ENCODE measurements around the gene KCNK4. TPM values are rescaled to one million over a fixed set of nuclear protein-coding genes. Genes with fewer than 3 reads are reported as not detected.
"Not testable (repeated sequence)": the region's sequence is repeated elsewhere in the genome, so short reads cannot be mapped to it uniquely, and the experiment has no call there.

The KCNK4 gene
- polyA plus RNA-seq, 1 experiment: not detected

DNA sequence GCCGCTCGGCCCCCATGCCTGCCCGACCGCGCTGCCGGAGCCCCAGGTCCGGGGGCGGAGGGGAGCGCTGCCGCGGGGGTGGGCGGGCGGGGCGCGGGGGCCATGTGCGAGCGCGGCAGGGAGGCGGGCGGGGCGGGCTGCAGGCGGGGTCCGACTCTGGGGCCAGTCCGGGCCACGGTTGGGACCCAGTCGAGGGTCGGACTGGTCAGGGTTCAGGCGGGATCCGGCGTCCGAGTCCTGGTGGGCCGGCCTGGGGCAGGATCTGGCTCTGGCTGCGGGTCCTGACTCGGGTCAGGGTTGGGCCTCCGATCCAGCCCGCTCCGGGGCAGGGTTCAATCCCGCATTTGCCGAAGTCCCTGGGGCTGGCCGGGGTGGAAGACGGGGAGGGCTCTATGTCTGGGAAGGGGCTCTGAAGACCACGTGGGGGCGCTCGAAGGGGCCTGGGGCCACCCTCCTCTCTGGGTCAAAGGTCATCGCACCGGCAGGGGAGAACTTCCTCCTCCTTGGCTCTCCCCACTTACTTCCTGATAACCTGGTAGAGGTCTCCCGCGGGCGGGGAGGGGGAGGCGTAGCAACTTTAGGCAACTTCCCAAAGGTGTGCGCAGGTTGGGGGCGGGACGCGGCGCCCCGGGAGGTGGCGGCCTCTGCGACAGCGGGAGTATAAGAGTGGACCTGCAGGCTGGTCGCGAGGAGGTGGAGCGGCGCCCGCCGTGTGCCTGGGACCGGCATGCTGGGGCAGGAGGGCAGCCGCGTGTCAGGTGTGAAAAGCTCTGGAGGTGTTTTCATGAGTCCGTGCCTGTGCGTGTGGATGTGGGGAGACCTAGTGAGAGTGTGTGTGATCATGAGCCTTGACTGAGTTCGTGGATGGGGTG is 14.8 kb downstream of the KCNK4 start:
- H3K4me3 ChIP-seq (ENCODE audit: low read depth, low read length): peak overlapping the region; percentile 82
- POLR2A ChIA-PET: interaction anchor here (0.6 kb wide), 1 partner anchor 388 kb away, joined by 4 read pairs; no protein-coding TSS in a partner anchor
- DNase-seq (ENCODE audit: low read depth): no peak
- TF ChIP-seq, protein P1, sequence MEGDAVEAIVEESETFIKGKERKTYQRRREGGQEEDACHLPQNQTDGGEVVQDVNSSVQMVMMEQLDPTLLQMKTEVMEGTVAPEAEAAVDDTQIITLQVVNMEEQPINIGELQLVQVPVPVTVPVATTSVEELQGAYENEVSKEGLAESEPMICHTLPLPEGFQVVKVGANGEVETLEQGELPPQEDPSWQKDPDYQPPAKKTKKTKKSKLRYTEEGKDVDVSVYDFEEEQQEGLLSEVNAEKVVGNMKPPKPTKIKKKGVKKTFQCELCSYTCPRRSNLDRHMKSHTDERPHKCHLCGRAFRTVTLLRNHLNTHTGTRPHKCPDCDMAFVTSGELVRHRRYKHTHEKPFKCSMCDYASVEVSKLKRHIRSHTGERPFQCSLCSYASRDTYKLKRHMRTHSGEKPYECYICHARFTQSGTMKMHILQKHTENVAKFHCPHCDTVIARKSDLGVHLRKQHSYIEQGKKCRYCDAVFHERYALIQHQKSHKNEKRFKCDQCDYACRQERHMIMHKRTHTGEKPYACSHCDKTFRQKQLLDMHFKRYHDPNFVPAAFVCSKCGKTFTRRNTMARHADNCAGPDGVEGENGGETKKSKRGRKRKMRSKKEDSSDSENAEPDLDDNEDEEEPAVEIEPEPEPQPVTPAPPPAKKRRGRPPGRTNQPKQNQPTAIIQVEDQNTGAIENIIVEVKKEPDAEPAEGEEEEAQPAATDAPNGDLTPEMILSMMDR (IDR thresholded peaks at IDR 0.05; ENCODE audit: insufficient read depth, low read depth, low read length): peak; percentile 34
- H3K36me3 ChIP-seq (ENCODE audit: control insufficient read depth, insufficient read depth, low read length): no peaks in the 10 kb centered on the region
- CTCF ChIA-PET: interaction anchor here (0.7 to 5.5 kb wide), 10 partner anchors 9 to 121 kb away, joined by 3 to 41 read pairs (median 4); partner anchors contain the start of genes PRDX5, STIP1 and TRMT112
- no peaks in the 10 kb centered on the region for H3K27me3 ChIP-seq (ENCODE audit: control insufficient read depth, insufficient read depth, low read length)

DNA sequence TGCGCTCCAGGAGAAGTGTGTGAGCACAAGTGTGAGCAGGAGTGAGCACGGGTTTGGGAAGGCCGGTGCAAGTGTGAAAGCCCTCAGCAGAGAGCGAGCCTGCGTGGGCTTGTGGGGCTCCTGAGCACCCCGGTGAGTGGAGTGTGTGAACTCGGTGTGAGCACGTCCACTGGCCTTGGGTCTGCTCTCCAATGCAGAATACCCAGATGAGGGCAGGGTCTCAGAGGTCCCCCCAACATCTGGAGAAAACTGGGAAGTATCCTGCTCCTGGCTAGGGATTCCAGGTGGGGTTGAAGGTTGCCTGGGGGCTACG is 15.4 kb downstream of the KCNK4 start:
- DNase-seq (ENCODE audit: low read depth): no peak
- POLR2A ChIA-PET: no interaction called here
- TF ChIP-seq, protein P1 (IDR thresholded peaks at IDR 0.05; ENCODE audit: insufficient read depth, low read depth, low read length): no peak
- peak overlapping the region; percentile 82 for H3K4me3 ChIP-seq (ENCODE audit: low read depth, low read length)
- H3K36me3 ChIP-seq (ENCODE audit: control insufficient read depth, insufficient read depth, low read length): no peaks in the 10 kb centered on the region
- no peaks in the 10 kb centered on the region for H3K27me3 ChIP-seq (ENCODE audit: control insufficient read depth, insufficient read depth, low read length)
- CTCF ChIA-PET: interaction anchor here (0.8 to 5.5 kb wide), 4 partner anchors 9 to 103 kb away, joined by 3 to 41 read pairs (median 4); partner anchors contain the start of genes PRDX5 and TRMT112

DNA sequence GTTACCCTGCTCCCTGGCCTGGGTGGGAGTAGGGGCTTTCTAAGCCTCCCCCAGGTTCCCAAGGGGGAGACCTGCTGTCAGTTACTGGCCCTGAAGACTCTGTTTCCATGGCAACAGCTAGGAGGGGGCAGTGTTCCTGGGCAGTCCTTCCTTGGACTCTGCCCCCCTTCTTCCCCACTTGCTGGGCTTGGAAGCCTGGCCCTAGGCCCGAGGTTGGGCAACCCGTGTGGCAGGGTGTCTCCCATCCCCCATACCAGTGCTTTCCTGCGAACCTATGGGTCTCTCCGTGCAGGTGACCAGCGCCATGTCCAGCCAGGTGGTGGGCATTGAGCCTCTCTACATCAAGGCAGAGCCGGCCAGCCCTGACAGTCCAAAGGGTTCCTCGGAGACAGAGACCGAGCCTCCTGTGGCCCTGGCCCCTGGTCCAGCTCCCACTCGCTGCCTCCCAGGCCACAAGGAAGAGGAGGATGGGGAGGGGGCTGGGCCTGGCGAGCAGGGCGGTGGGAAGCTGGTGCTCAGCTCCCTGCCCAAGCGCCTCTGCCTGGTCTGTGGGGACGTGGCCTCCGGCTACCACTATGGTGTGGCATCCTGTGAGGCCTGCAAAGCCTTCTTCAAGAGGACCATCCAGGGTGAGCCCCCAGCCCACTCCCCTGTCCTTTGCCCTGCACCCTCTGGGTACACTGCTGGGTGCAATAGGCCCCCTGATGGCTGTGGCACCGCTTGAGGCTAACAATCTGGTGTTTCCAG is 15.9 kb downstream of the KCNK4 start:
- Histone ChIP-seq H3K4me3 (ENCODE audit: low read depth, low read length) (no peak overlapping the region), H3K27me3 (ENCODE audit: control insufficient read depth, insufficient read depth, low read length) (no peaks in the 10 kb centered on the region), H3K36me3 (ENCODE audit: control insufficient read depth, insufficient read depth, low read length) (no peaks in the 10 kb centered on the region)
- TF ChIP-seq, protein P1 (IDR thresholded peaks at IDR 0.05; ENCODE audit: insufficient read depth, low read depth, low read length): no peak
- no peak for DNase-seq (ENCODE audit: low read depth)
- CTCF ChIA-PET: interaction anchor here (0.8 to 5.5 kb wide), 4 partner anchors 8 to 103 kb away, joined by 3 to 41 read pairs (median 4); partner anchors contain the start of genes PRDX5 and TRMT112
- POLR2A ChIA-PET: no interaction called here

DNA sequence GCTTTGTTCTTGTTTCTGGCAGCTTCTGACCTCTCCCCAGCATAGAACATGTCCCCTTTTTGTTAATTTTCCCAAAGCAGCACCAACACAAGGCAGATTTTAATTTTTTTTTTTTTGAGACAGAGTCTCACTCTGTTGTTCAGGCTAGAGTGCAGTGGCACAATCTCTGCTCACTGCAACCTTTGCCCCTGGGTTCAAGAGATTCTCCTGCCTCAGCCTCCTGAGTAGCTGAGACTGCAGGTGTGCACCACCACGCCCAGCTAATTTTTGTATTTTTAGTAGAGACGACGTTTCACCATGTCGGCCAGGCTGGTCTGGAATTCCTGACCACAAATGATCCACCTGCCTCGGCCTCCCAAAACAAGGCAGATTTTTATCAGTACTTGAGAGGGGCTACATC is 16.7 kb downstream of the KCNK4 start:
- CTCF ChIA-PET: interaction anchor here (1.5 to 5.5 kb wide), 2 partner anchors 8 to 104 kb away, joined by 4 to 41 read pairs; partner anchors contain the start of genes PRDX5 and TRMT112
- H3K36me3 ChIP-seq (ENCODE audit: control insufficient read depth, insufficient read depth, low read length); POLR2A ChIA-PET; DNase-seq (ENCODE audit: low read depth); H3K4me3 ChIP-seq (ENCODE audit: low read depth, low read length); H3K27me3 ChIP-seq (ENCODE audit: control insufficient read depth, insufficient read depth, low read length): not testable (repeated sequence)

DNA sequence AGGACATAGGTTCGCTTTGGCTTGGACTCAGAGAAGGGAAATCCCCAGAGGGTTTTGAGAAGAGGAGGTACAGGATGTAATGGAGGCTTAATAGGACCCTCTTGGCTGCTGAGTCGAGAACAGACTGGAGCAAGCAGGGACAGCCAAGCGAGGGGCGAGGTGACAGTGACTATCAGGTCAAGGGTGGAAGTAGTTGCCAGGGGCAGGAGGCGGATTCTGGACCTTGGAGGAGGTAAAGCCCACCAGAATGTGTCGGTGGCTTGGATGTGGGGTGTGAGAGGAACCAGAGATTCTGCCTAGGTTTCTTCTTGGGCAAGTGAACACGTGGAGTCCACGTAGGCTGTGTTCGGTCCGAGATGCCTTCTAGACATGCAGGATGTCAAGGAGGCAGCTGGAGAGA is 21.8 kb downstream of the KCNK4 start:
- no peaks in the 10 kb centered on the region for H3K27me3 ChIP-seq (ENCODE audit: control insufficient read depth, insufficient read depth, low read length)
- H3K36me3 ChIP-seq (ENCODE audit: control insufficient read depth, insufficient read depth, low read length): peaks cover 7% of the 10 kb centered on the region
- DNase-seq (ENCODE audit: low read depth): no peak
- no peak overlapping the region for H3K4me3 ChIP-seq (ENCODE audit: low read depth, low read length)
- TF ChIP-seq, protein P1 (IDR thresholded peaks at IDR 0.05; ENCODE audit: insufficient read depth, low read depth, low read length): no peak
- POLR2A ChIA-PET: no interaction called here
- CTCF ChIA-PET: interaction anchor here (1.7 to 6.3 kb wide), 2 partner anchors 7 to 337 kb away, joined by 4 to 41 read pairs; partner anchors contain the start of gene ESRRA

Data from BJ (cell line).